H9 (cell line): ENCODE measurements around the gene S100A16. TPM values are rescaled to one million over a fixed set of nuclear protein-coding genes. Genes with fewer than 3 reads are reported as not detected.

Experiments
- DNase-seq: peaks from one replicate; pipeline ENCODE4 v3.0.0-alpha.2; 2017
- H2AFZ ChIP-seq: one replicate; pipeline ENCODE4 v1.6.1; 2013; ENCODE audit warnings: mild to moderate bottlenecking, low read length, control low read depth, moderate library complexity
- H2AK5ac ChIP-seq: 2 replicates; pipeline ENCODE4 v1.6.1; 2013; ENCODE audit warnings: low read length, control low read depth, mixed read lengths; ENCODE audit not compliant: insufficient read length
- H2BK120ac ChIP-seq: one replicate; pipeline ENCODE4 v1.6.1; 2013; ENCODE audit warnings: low read depth, mild to moderate bottlenecking, low read length, control low read depth, inconsistent platforms; ENCODE audit not compliant: poor library complexity, severe bottlenecking
- H2BK12ac ChIP-seq: 2 replicates; pipeline ENCODE4 v1.6.1; 2013; ENCODE audit warnings: low read length, control low read depth, mixed read lengths, low read depth; ENCODE audit not compliant: insufficient read length
- H2BK15ac ChIP-seq: 2 replicates; pipeline ENCODE4 v1.6.1; 2013; ENCODE audit warnings: low read depth, low read length, control low read depth
- H2BK20ac ChIP-seq: one replicate; pipeline ENCODE4 v1.6.1; 2013; ENCODE audit warnings: low read depth, mild to moderate bottlenecking, low read length, control low read depth, inconsistent platforms; ENCODE audit not compliant: poor library complexity, severe bottlenecking
- H2BK5ac ChIP-seq: 2 replicates; pipeline ENCODE4 v1.6.1; 2013; ENCODE audit warnings: low read length, control low read depth, mixed read lengths; ENCODE audit not compliant: insufficient read length
- H3K14ac ChIP-seq: 2 replicates; pipeline ENCODE4 v1.6.1; 2013; ENCODE audit warnings: low read length, control low read depth; ENCODE audit not compliant: insufficient read depth
- H3K18ac ChIP-seq: 2 replicates; pipeline ENCODE4 v1.6.1; 2013; ENCODE audit warnings: low read depth, mild to moderate bottlenecking, mixed read lengths, low read length, control low read depth; ENCODE audit not compliant: insufficient read length
- H3K23ac ChIP-seq: 2 replicates; pipeline ENCODE4 v1.6.1; 2013; ENCODE audit warnings: low read length, control low read depth, mixed read lengths, low read depth; ENCODE audit not compliant: insufficient read length
- H3K23me2 ChIP-seq: 2 replicates; pipeline ENCODE4 v1.6.1; 2013; ENCODE audit warnings: low read depth, mild to moderate bottlenecking, mixed read lengths, low read length, control low read depth; ENCODE audit not compliant: insufficient read length, poor library complexity, severe bottlenecking
- H3K27ac ChIP-seq: 2 replicates; pipeline ENCODE4 v1.5.1; 2013; ENCODE audit warnings: low read length, control low read depth, mixed read lengths, low read depth; ENCODE audit not compliant: insufficient read length
- H3K27me3 ChIP-seq: 2 replicates; pipeline ENCODE4 v1.6.1; 2013; ENCODE audit warnings: low read length, control low read depth, inconsistent platforms; ENCODE audit not compliant: insufficient read depth
- H3K4ac ChIP-seq: 2 replicates; pipeline ENCODE4 v1.6.1; 2013; ENCODE audit warnings: low read depth, mild to moderate bottlenecking, control low read depth, inconsistent platforms, low read length, moderate library complexity
- H3K4me1 ChIP-seq: 2 replicates; pipeline ENCODE4 v1.6.1; 2013; ENCODE audit warnings: low read length, control low read depth, inconsistent platforms; ENCODE audit not compliant: insufficient read depth
- H3K4me2 ChIP-seq: 2 replicates; pipeline ENCODE4 v1.6.1; 2013; ENCODE audit warnings: low read length, control low read depth, mixed read lengths; ENCODE audit not compliant: insufficient read length, insufficient read depth
- H3K56ac ChIP-seq: 2 replicates; pipeline ENCODE4 v1.6.1; 2013; ENCODE audit warnings: low read depth, mild to moderate bottlenecking, mixed read lengths, low read length, control low read depth; ENCODE audit not compliant: insufficient read length
- H3K79me1 ChIP-seq: 2 replicates; pipeline ENCODE4 v1.6.1; 2013; ENCODE audit warnings: low read depth, mild to moderate bottlenecking, moderate library complexity, low read length, control low read depth, inconsistent platforms; ENCODE audit not compliant: insufficient read depth, poor library complexity, severe bottlenecking
- H3K79me2 ChIP-seq: 2 replicates; pipeline ENCODE4 v1.6.1; 2013; ENCODE audit warnings: low read length, control low read depth, inconsistent platforms; ENCODE audit not compliant: insufficient read depth
- H3K9ac ChIP-seq: 2 replicates; pipeline ENCODE4 v1.6.1; 2013; ENCODE audit warnings: low read length, control low read depth, mixed read lengths; ENCODE audit not compliant: insufficient read length; ENCODE audit errors: extremely low read depth
- H3K9me3 ChIP-seq: one replicate; pipeline ENCODE4 v1.6.1; 2013; ENCODE audit warnings: low read depth, low read length, inconsistent platforms; ENCODE audit not compliant: control insufficient read depth
- H3T11ph ChIP-seq: one replicate; pipeline ENCODE4 v1.6.1; 2013; ENCODE audit warnings: mild to moderate bottlenecking, low read length, control low read depth, inconsistent platforms
- H4K20me1 ChIP-seq: one replicate; pipeline ENCODE4 v1.6.1; 2013; ENCODE audit not compliant: control insufficient read depth, insufficient read length, insufficient read depth
- H4K5ac ChIP-seq: 2 replicates; pipeline ENCODE4 v1.6.1; 2013; ENCODE audit warnings: low read depth, mild to moderate bottlenecking, mixed read lengths, low read length, control low read depth; ENCODE audit not compliant: insufficient read length
- H4K8ac ChIP-seq: replicated peaks from 2 replicates; pipeline ENCODE4 v1.6.1; 2013; ENCODE audit warnings: low read length, control low read depth, mixed read lengths, low read depth; ENCODE audit not compliant: insufficient read length
- H4K91ac ChIP-seq: 2 replicates; pipeline ENCODE4 v1.6.1; 2013; ENCODE audit warnings: low read depth, mild to moderate bottlenecking, moderate library complexity, mixed read lengths, low read length, control low read depth; ENCODE audit not compliant: insufficient read length
- H3K27ac Mint-ChIP-seq, 3 experiments: 2 replicates in 2 of 3; 3 replicates in 1 of 3; pipeline ENCODE4 v1.8.0; 2020 to 2021; ENCODE audit warnings: mixed read lengths in 3 of 3, mild to moderate bottlenecking in 1 of 3, moderate library complexity in 1 of 3
- H3K27me3 Mint-ChIP-seq: 2 replicates; pipeline ENCODE4 v1.8.0; 2021; ENCODE audit warnings: low read depth, mild to moderate bottlenecking, moderate library complexity, mixed read lengths
- H3K36me3 Mint-ChIP-seq, 3 experiments: 2 replicates in 2 of 3; 3 replicates in 1 of 3; pipeline ENCODE4 v1.8.0; 2020 to 2021; ENCODE audit warnings: low read depth in 3 of 3, mixed read lengths in 3 of 3; ENCODE audit not compliant: insufficient read depth in 1 of 3
- H3K4me1 Mint-ChIP-seq, 2 experiments: 2 replicates each; pipeline ENCODE4 v1.8.0; 2020; ENCODE audit warnings: mixed read lengths in 2 of 2
- H3K4me3 Mint-ChIP-seq, 2 experiments: 2 replicates in 1 of 2; 3 replicates in 1 of 2; pipeline ENCODE4 v1.8.0; 2020 to 2021; ENCODE audit warnings: mild to moderate bottlenecking in 2 of 2, mixed read lengths in 2 of 2, moderate library complexity in 1 of 2
- H3K9me3 Mint-ChIP-seq, 2 experiments: 2 replicates in 1 of 2; 3 replicates in 1 of 2; pipeline ENCODE4 v1.8.0; 2020; ENCODE audit warnings: mild to moderate bottlenecking in 2 of 2, mixed read lengths in 2 of 2, moderate library complexity in 1 of 2
- WGBS: extraction: QIAGEN DNeasy Blood & Tissue Kit; methylation state at CpG from one replicate; pipeline ENCODE4 v1.1.7; 2013; ENCODE audit warnings: missing lambda C conversion rate, low lambda C conversion rate, mixed read lengths; ENCODE audit not compliant: insufficient read length; ENCODE audit errors: extremely low coverage; 5-methylcytosine and 5-hydroxymethylcytosine counted together
- total RNA-seq: library from RNA; stranded (reverse); gene quantifications from 2 replicates; pipeline ENCODE4 v1.2.1, GENCODE V29; 2021
- TF ChIP-seq, protein P1 (sequence below): fragments of 200-600 bp; sonication (generic); conservative IDR thresholded peaks from 3 replicates; pipeline ENCODE4 v1.8.0; 2021; ENCODE audit warnings: antibody characterized with exemption, mild to moderate bottlenecking

The S100A16 gene
- total RNA-seq, 1 experiment from 2014 or later: 8.0 TPM

DNA sequence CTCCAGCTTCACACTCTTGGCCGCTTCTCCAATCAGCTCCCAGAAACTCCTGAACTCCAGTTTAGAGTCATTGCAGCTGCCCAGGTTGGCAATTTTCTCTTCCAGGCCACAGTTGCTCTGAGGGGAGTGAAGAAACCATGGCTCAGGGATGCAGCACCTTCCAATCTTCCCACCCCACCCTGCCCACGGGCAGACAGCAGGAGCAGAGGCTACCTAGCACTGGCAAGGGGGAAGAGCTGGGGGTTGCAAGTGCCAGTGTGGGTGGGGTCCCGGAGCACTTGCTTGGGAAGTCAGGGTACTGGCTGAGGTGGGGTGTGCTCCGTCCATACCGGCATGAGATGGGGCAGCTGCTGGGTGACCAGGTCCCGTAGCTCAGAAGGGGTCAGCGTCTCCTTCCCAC lies 2.0 kb upstream of the S100A16 start:
- Histone ChIP-seq H3K27ac (no peak overlapping the region), H3K9me3 (no peaks in the 10 kb centered on the region), H3K14ac (no peak overlapping the region), H4K91ac (no peak overlapping the region), H2BK15ac (no peak overlapping the region), H2BK120ac (no peak overlapping the region), H3K18ac (no peak overlapping the region), H3K23me2 (no peaks in the 10 kb centered on the region), H4K8ac (no peak overlapping the region), H3T11ph (no peak overlapping the region), H3K79me2 (no peaks in the 10 kb centered on the region), H3K79me1 (no peaks in the 10 kb centered on the region), H2BK12ac (no peak overlapping the region), H3K4me2 (no peak overlapping the region), H3K56ac (no peak overlapping the region), H2BK20ac (no peak overlapping the region), H3K4me1 (peaks cover 4% of the 10 kb centered on the region; the same call in 1 of the 2 replicates), H3K9ac (no peak overlapping the region), H3K23ac (no peak overlapping the region), H4K5ac (no peak overlapping the region), H4K20me1 (no peaks in the 10 kb centered on the region), H3K4ac (no peak overlapping the region), H3K27me3 (no peaks in the 10 kb centered on the region), H2AK5ac (no peak overlapping the region), H2AFZ (no peak overlapping the region), H2BK5ac (no peak overlapping the region)
- Mint-ChIP-seq H3K4me1 (peaks cover 23 to 48% of the 10 kb centered on the region in 2 experiments), H3K36me3 (peaks cover 5 to 8% (median 5%) of the 10 kb centered on the region in 3 experiments; a peak in 5 of 7 replicates), H3K9me3 (no peaks in the 10 kb centered on the region), H3K4me3 (no peak overlapping the region), H3K27me3 (no peaks in the 10 kb centered on the region; the same call in 1 of the 2 replicates), H3K27ac (no peak overlapping the region)
- WGBS: no CpG with 5 or more reads among the region's 7 CpGs
- TF ChIP-seq, protein P1, sequence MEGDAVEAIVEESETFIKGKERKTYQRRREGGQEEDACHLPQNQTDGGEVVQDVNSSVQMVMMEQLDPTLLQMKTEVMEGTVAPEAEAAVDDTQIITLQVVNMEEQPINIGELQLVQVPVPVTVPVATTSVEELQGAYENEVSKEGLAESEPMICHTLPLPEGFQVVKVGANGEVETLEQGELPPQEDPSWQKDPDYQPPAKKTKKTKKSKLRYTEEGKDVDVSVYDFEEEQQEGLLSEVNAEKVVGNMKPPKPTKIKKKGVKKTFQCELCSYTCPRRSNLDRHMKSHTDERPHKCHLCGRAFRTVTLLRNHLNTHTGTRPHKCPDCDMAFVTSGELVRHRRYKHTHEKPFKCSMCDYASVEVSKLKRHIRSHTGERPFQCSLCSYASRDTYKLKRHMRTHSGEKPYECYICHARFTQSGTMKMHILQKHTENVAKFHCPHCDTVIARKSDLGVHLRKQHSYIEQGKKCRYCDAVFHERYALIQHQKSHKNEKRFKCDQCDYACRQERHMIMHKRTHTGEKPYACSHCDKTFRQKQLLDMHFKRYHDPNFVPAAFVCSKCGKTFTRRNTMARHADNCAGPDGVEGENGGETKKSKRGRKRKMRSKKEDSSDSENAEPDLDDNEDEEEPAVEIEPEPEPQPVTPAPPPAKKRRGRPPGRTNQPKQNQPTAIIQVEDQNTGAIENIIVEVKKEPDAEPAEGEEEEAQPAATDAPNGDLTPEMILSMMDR: no peak
- no peak for DNase-seq
